NCI-H526 treated with DMSO at 0.1 percent for 48 hours (cell line): ENCODE results near the gene MBNL3.
"Not testable (repeated sequence)": the region's sequence is repeated elsewhere in the genome, so short reads cannot be mapped to it uniquely, and the experiment has no call there.

Source experiments
- DNase-seq: peaks from one replicate; lab custom pipeline; 2025; lab: John Stamatoyannopoulos, UW

MBNL3 gene

GRCh38 chrX:132480581-132481203, 8.1 kb downstream of the MBNL3 start:
- DNase-seq, result peak; percentile 34

DNA sequence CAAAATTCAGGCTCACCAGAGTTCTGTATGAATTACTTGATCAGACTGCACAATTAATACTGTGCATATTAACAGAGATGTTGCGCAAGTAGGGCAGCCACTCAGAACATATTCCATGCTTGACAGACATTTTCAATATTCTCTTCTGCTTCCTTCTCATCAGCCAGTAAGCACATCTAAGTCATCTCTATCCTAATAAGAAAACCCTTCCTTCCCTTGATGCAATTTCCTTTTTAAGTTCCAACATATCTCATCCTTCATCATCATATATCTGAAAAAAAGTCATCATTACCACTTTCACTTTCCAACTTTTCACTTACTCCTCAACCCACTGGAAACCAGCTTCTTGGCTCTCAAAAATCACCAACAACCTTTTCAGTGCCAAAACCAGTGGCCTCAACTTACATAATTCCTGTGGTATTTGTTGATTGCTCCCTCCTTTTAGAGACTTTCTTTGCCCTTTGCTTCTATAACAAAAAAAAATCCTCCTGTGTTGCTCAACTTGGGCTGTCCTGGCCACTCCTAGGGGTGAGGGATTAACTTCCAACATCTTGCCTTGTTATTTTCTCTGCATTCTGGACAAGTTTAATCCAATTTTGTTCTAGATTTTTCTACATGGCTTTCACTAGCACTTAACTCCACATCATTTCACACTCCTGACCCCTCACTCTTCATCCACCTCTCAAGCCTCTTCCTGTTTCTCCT, 14.1 kb downstream of the MBNL3 start:
- DNase-seq, result no peak

GRCh38 chrX:132472397-132472796, 16.4 kb downstream of the MBNL3 start:
- no peak for DNase-seq

DNA sequence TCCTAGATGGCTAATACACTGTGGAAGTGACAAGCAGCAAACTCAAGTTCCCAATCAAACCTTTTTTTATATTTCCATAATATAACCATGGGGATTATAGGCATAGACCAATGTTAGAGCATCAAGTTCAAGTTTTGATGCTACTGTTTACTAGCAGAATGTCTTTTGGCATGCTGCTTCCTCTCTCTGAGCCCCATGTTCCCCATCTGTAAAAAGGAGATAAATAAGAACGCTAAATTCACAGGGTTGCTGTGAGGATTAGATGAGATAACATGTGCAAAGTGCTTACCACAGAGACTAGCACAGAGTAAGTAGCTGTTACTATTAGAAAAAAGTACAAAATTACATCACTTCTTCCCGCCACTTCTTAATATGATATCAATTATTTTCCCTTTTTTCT, 18.0 kb downstream of the MBNL3 start:
- no peak for DNase-seq

DNA sequence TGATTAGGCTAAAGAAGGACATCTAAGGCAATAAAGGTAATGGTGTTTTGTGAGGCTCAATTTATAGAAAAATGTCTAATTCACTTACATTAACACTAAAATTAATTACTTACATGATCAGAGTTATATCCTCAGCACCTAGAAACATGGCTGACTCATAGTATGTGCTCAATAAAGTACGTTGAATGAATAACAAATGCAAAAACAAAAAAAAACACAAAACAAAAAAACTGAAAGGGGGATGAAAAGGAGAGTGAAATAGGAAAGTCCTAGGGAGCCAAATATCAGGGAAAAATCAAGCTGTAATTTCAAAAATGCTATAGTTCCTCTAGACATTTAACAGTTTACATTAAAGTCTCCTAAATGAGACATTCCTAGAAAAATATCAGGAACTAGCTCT, 18.7 kb downstream of the MBNL3 start:
- DNase-seq, result no peak

DNA sequence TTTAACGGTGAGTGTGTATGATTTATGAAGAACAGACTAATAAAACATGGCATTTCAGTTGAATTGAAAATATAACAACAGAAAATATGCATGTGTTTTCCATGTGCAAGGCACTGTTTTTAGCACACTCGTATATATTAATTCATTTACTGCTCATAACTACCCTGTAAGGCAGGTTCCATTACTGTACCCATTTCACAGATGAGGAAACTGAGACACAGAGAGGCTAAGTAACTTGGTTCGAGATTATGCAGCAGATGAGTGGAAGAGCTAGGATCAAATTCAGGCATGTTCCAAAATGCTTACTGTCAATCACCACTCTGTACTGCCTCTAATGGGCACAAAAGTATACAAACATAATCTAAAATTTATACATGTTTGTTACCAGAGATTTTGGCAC, 20.4 kb downstream of the MBNL3 start:
- DNase-seq, result no peak

GRCh38 chrX:132467989-132468388, 20.8 kb downstream of the MBNL3 start:
- no peak for DNase-seq

DNA sequence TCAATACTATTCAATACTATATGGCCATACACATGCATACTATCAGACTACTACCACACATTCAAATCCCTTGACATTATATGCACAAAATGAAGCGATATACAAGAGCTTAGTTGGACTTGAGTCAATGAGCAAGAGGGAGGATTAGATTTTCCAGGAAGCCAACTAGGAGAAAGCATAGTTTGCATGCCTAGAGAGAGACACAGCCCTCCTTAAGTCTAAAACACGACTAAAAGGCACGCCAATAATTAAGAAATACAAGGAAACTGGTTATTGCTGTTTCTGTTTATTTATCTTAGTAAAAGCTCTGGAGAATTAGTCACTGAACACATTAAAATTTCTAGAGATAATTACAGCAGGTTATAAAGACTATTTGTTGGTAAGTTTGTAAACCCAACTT, 21.8 kb downstream of the MBNL3 start:
- no peak for DNase-seq

DNA sequence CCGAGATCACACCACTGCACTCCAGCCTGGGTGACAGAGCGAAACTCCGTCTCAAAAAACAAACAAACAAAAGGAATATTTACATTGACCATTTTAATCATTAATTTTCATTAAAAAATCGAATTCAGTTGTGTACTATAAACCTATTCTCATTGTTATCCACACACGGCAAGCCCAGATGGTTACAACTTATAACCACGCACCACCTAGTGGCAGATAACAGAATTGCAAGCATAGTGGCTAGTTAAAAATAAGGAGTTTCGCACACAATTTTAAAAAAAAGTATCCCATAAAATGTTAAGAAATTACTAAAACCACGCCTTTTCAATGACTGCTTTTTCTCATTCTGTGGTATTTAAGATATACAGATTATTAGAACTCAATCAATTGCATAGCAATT, 25.4 kb downstream of the MBNL3 start:
- no peak for DNase-seq

DNA sequence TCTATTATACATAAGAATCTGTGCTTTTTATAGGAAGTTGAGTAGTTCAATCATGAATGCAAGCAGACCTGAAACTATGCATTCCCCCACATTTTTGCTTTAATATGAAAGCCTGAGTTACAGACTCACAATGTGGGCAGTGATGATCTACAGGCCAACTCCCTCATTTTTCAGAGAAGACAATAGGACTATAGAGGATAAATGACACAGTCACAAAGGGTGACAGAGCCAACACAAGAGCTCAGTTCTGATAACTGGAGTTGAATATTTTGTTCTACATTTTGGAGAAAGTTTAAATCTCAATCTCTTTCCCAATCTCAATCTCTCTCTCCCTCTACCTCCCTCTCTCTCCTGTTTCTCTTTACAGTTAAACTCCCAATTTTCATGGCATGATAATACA, 27.0 kb downstream of the MBNL3 start:
- DNase-seq, result no peak

DNA sequence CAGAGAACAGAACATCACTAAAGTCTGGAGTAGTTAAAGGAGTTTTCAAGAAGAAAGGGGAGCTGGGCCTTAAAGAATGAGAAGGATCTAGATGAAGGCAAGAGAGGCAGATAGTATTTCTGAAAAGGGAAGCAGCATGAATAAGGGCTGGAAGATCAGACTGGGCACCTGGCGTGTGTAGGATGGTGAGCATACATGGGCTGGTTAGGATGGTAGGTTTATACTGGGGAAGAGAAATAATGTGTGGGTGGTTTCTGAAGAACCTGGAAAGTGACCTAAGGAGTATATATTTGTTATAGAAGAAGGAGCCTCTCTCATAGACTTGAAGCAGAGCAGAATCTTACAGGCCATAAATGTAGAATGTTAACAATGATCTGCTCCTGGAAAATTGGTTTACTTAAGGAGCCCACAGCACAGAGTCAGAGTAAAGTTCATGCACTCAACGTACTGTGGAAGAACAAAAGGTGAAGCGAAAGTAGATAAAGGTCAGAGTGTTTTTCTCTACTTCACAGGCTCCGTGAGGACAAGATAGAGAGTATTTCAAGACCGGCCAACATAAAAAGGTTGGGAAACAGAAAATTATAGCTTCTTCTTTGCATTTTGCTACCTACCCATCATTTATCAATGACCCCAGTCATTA, 35.8 kb downstream of the MBNL3 start:
- no peak for DNase-seq

DNA sequence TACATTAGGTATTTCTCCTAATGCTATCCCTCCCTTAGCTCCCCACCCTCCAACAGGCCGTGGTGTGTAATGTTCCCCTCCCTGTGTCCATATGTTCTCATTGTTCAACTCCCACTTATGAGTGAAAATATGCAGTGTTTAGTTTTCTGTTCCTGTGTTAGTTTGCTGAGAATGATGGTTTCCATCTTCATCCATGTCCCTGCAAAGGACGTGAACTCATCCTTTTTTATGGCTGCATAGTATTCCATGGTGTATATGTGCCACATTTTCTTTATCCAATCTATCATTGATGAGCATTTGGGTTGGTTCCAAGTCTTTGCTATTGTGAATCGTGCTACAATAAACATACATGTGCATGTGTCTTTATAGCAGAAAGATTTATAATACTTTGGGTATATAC, 42.9 kb downstream of the MBNL3 start:
- not testable (repeated sequence) for DNase-seq

DNA sequence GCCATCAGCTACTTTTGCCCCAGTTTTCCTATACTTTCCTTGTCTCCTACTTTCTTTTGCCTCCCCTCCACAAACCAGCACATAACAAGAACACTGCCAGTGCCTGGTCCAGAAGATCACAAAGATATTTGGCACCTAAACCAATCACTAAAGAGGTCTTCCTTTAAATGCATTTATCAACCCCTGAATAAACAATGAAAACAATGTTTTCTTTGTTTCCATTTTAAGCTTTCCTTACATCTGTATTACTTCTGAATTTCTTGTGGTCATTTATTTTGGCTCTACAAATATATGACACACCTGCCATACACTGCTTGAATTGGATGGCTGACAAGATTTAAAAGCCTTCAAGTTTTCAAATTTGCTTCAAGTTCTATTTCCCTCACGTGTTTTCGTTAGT, 43.9 kb downstream of the MBNL3 start:
- DNase-seq, result no peak

GRCh38 chrX:132443196-132444135, 45.4 kb downstream of the MBNL3 start:
- DNase-seq, result no peak

- no peak for DNase-seq
Measured at GRCh38 chrX:132442691-132443090, 46.1 kb downstream of the MBNL3 start.

DNA sequence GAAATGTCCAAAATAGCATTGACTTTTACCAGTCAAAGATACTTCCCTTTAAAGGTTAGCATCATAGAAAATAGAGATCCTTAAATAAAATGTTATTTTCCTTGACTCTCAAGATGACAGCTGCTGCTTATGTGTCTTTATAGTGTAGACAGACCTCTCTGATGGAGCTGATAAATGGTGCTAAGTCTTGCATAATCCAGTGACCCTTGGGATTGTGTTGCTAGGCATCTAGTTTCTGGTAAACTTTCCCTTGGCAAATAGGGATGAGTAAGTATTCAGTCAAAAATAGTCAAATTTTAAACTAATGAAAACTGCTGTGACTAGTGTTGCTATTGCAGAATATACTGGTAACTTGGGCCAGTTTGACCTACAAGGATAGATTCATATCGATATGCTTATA, 53.6 kb downstream of the MBNL3 start:
- DNase-seq, result no peak

DNA sequence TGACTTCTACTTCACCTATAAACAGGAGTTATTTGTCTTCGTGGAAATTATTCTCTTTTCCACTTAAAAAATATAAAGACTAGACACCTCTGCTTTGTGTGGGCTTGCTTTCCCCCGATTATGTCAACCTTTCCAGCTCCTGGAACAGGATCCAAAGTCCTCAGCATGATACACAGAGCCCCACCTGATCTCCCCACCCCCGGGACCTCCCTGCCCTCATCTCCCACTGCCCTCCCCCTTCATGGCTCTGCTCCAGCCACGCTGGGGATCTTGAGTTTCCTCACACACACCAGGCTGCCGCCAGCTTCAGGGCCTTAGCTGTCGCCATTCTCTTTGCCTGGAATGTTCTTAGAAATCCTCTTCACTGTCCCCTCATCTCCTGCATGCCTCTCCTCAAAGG, 55.3 kb downstream of the MBNL3 start:
- DNase-seq, result no peak

DNA sequence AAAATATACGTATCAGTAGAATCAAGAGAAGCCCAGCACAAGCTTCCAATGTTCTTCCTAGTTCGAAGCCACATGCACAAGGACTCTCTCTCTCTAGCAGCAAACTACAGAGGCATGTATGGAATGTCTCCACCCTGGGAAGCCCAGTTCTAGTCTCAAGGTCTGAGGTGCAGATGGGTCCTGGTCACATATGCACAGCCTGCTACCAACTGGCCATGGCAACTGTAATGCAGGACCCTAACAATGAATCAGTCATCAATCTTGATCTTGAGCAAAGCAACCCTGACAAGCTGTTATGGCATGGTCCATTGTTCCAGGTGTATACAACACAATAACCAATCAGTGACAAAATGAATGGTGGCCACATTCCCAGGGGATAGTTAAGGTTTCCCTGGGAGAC, 55.8 kb downstream of the MBNL3 start:
- DNase-seq, result no peak

- no peak for DNase-seq
Measured at GRCh38 chrX:132428896-132429295, 59.9 kb downstream of the MBNL3 start.

GRCh38 chrX:132426695-132427281, 62.0 kb downstream of the MBNL3 start:
- DNase-seq, result no peak

GRCh38 chrX:132425744-132426318, 63.0 kb downstream of the MBNL3 start:
- DNase-seq, result no peak

GRCh38 chrX:132423323-132423722, 65.5 kb downstream of the MBNL3 start:
- DNase-seq, result no peak
